T-helper 1 cell treated with Interleukin-12 subunit alpha and Interleukin-12 subunit beta and Interleukin-4 antibody, amounts not matched to agents 30 μg/mL and 1 μg/mL, for 36 hours (primary cell): ENCODE measurements around the gene RPL28.
A peak's percentile ranks its signal among the peaks of the same experiment; 100 is the strongest.

ENCODE experiments used
- H3K27ac Mint-ChIP-seq: one replicate; pipeline ENCODE4 v1.8.0; 2021; ENCODE audit warnings: mild to moderate bottlenecking, mixed read lengths
- H3K27me3 Mint-ChIP-seq: one replicate; pipeline ENCODE4 v1.8.0; 2021; ENCODE audit warnings: low read depth, mixed read lengths
- H3K36me3 Mint-ChIP-seq: one replicate; pipeline ENCODE4 v1.8.0; 2021; ENCODE audit warnings: low read depth, mixed read lengths
- H3K4me1 Mint-ChIP-seq: one replicate; pipeline ENCODE4 v1.8.0; 2021; ENCODE audit warnings: low read depth, mixed read lengths
- H3K4me3 Mint-ChIP-seq: one replicate; pipeline ENCODE4 v1.8.0; 2021; ENCODE audit warnings: mild to moderate bottlenecking, moderate library complexity, mixed read lengths
- H3K9me3 Mint-ChIP-seq: one replicate; pipeline ENCODE4 v1.8.0; 2021; ENCODE audit warnings: mixed read lengths

Gene RPL28

GRCh38 chr19:55347442-55348009 lies 38.2 kb upstream of the RPL28 start:
- H3K4me3 Mint-ChIP-seq = no peak overlapping the region
- H3K9me3 Mint-ChIP-seq = no peaks in the 10 kb centered on the region
- no peak overlapping the region for H3K27ac Mint-ChIP-seq
- H3K36me3 Mint-ChIP-seq = peaks cover 5% of the 10 kb centered on the region
- H3K4me1 Mint-ChIP-seq = peaks cover 5% of the 10 kb centered on the region
- peaks cover 17% of the 10 kb centered on the region for H3K27me3 Mint-ChIP-seq

- Mint-ChIP-seq H3K27ac (no peak overlapping the region), H3K27me3 (peaks cover 27% of the 10 kb centered on the region), H3K36me3 (peaks cover under 1% of the 10 kb centered on the region), H3K9me3 (no peaks in the 10 kb centered on the region), H3K4me3 (no peak overlapping the region), H3K4me1 (peaks cover 12% of the 10 kb centered on the region)
Observed at GRCh38 chr19:55348317-55349034, 37.3 kb upstream of the RPL28 start.

DNA sequence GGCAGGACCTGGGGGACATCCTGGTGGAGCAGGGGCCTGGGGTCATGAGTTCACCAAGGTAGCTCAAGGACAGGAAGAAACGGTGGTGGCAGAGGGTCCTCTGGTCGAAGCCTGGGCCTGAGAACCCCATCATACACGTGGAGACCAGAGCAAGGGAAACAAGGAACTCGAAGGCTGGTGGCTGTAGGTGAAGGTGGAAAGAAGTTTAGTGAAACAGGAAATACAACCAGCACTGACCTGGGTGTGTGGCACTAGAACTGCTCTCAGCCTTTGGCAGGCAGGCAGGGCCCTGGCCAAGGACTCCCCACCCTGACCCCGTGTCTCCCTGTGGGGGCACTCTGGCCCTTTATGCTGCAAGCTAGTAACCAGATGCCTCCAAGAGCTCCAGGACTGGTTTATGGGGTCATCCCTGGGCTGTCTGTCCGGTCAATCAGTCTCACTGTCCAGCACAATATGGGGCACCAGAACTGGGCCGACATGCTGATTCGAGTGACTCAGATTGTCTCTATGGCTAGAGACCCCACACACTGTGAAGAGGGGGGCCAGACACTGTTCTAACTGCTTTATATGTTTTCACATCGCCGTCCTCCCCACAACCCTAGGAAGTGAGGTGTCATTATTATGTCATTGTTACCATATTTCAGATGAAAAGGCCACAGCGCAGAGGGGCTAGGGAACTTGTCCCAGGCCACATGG lies 35.0 kb upstream of the RPL28 start:
- no peak overlapping the region for H3K4me3 Mint-ChIP-seq
- no peaks in the 10 kb centered on the region for H3K9me3 Mint-ChIP-seq
- H3K27ac Mint-ChIP-seq = no peak overlapping the region
- H3K4me1 Mint-ChIP-seq = peaks cover 12% of the 10 kb centered on the region
- no peaks in the 10 kb centered on the region for H3K36me3 Mint-ChIP-seq
- H3K27me3 Mint-ChIP-seq = peaks cover 43% of the 10 kb centered on the region

GRCh38 chr19:55352040-55352439 lies 33.7 kb upstream of the RPL28 start:
- H3K27me3 Mint-ChIP-seq = peaks cover 53% of the 10 kb centered on the region
- no peaks in the 10 kb centered on the region for H3K9me3 Mint-ChIP-seq
- H3K4me3 Mint-ChIP-seq = no peak overlapping the region
- no peak overlapping the region for H3K27ac Mint-ChIP-seq
- peaks cover 12% of the 10 kb centered on the region for H3K4me1 Mint-ChIP-seq
- H3K36me3 Mint-ChIP-seq = no peaks in the 10 kb centered on the region

- peak overlapping the region; percentile 81 for H3K4me3 Mint-ChIP-seq
- H3K27ac Mint-ChIP-seq = no peak overlapping the region
- H3K36me3 Mint-ChIP-seq = no peaks in the 10 kb centered on the region
- no peaks in the 10 kb centered on the region for H3K9me3 Mint-ChIP-seq
- peaks cover 12% of the 10 kb centered on the region for H3K4me1 Mint-ChIP-seq
- H3K27me3 Mint-ChIP-seq = peaks cover 58% of the 10 kb centered on the region
Observed at GRCh38 chr19:55352549-55353145, 33.1 kb upstream of the RPL28 start.

GRCh38 chr19:55353356-55353802 lies 32.4 kb upstream of the RPL28 start:
- Mint-ChIP-seq H3K4me1 (peaks cover 12% of the 10 kb centered on the region), H3K27me3 (peaks cover 58% of the 10 kb centered on the region), H3K4me3 (peak overlapping the region; percentile 81), H3K27ac (no peak overlapping the region), H3K36me3 (no peaks in the 10 kb centered on the region), H3K9me3 (no peaks in the 10 kb centered on the region)

GRCh38 chr19:55353803-55354697 lies 31.7 kb upstream of the RPL28 start:
- Mint-ChIP-seq H3K4me3 (peak overlapping the region; percentile 81), H3K36me3 (no peaks in the 10 kb centered on the region), H3K9me3 (no peaks in the 10 kb centered on the region), H3K4me1 (peaks cover 12% of the 10 kb centered on the region), H3K27me3 (peaks cover 58% of the 10 kb centered on the region), H3K27ac (no peak overlapping the region)

GRCh38 chr19:55354698-55355212 lies 31.0 kb upstream of the RPL28 start, which contains the start of gene COX6B2:
COX6B2 (minus strand) TSS chr19:55354719; CDS start chr19:55354521, 198 bp downstream.
- H3K4me3 Mint-ChIP-seq = peak within 1 kb of the TSS; percentile 81
- H3K27ac Mint-ChIP-seq = no peak within 1 kb of the TSS
- H3K36me3 Mint-ChIP-seq = no peaks in the 10 kb centered on the region
- H3K9me3 Mint-ChIP-seq = no peaks in the 10 kb centered on the region
- H3K27me3 Mint-ChIP-seq = peaks cover 58% of the 10 kb centered on the region
- peaks cover 12% of the 10 kb centered on the region for H3K4me1 Mint-ChIP-seq

GRCh38 chr19:55355213-55355821 lies 30.4 kb upstream of the RPL28 start:
- Mint-ChIP-seq H3K27me3 (peaks cover 58% of the 10 kb centered on the region), H3K4me3 (no peak overlapping the region), H3K9me3 (no peaks in the 10 kb centered on the region), H3K36me3 (no peaks in the 10 kb centered on the region), H3K4me1 (peaks cover 12% of the 10 kb centered on the region), H3K27ac (no peak overlapping the region)

DNA sequence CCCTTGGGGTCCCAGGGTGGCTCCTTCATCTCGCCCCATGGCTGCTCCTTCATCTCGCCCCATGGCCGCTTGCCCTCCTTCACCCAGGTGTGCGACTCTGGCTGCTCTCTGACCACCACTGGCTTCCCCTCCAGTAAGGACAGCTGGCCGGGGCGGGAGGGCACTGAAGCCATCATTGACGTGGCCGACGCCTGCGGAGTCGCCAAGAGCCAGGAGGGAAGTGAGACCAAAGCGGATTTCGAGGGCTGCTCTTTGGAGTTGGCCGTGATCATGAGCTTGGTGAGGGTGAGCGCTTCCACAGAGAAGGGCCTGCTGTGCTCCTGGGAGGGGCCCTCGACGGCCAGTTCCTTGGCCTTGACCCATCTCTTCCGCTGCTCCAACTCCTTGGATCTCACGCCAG lies 27.2 kb upstream of the RPL28 start:
- Mint-ChIP-seq H3K27ac (no peak overlapping the region), H3K36me3 (no peaks in the 10 kb centered on the region), H3K4me3 (no peak overlapping the region), H3K4me1 (peaks cover under 1% of the 10 kb centered on the region), H3K9me3 (no peaks in the 10 kb centered on the region), H3K27me3 (peaks cover 31% of the 10 kb centered on the region)

GRCh38 chr19:55358943-55359908 lies 26.5 kb upstream of the RPL28 start:
- Mint-ChIP-seq H3K4me1 (no peaks in the 10 kb centered on the region), H3K4me3 (no peak overlapping the region), H3K27ac (no peak overlapping the region), H3K27me3 (peaks cover 25% of the 10 kb centered on the region), H3K36me3 (no peaks in the 10 kb centered on the region), H3K9me3 (no peaks in the 10 kb centered on the region)

DNA sequence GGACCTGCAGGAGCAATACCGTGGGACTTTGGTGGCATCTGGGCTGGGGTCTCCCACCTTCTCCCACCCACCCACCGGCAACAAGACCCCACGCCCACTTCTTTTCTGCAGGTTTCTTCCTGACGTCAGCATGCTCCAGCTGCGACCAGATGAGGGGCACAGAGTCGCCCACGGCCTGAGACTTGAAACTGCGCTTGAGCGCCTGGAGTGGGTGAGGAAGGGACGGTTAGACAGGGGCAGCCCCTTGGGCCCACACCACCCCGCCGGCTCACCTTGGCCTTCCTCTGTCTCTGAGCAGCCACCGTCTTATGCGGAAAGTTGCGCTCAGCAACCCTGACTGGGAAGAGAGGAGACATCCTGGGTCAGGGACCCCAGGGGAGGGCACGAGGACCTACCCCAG lies 24.8 kb upstream of the RPL28 start:
- H3K27me3 Mint-ChIP-seq = peaks cover 14% of the 10 kb centered on the region
- H3K4me1 Mint-ChIP-seq = no peaks in the 10 kb centered on the region

More for the DNA sequence above, 24.8 kb upstream of the RPL28 start:
- Mint-ChIP-seq H3K36me3 (no peaks in the 10 kb centered on the region), H3K9me3 (no peaks in the 10 kb centered on the region), H3K27ac (no peak overlapping the region), H3K4me3 (no peak overlapping the region)
